ENCODE results near the gene NOL7.

NOL7 gene

DNA sequence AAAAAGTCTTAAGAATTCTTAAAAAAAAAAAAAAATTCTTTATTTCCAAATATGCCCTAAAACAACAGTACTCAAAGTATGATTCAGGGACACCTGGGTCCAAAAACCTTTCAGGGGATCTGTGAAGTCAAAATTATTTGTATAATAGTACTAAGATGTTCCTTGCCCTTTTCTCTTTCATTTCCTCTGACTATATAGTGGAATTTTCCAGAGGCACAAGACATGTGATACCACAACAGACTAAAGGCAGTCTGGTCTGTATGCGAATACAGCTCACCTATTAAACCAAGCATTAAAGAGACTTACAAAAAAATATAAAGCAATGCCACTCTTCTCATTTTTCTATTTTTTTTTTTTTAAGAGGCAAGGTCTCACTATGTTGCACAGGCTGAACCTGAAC lies 15.4 kb downstream of the NOL7 start:
- no peak for TF ChIP-seq POLR2A (IDR thresholded peaks at IDR 0.05; ENCODE audit: extremely low read depth, insufficient read length)
- TF ChIP-seq, protein P1, sequence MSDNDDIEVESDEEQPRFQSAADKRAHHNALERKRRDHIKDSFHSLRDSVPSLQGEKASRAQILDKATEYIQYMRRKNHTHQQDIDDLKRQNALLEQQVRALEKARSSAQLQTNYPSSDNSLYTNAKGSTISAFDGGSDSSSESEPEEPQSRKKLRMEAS (IDR thresholded peaks at IDR 0.05; ENCODE audit: low read depth, low read length) = no peak
- TF ChIP-seq, protein P2, sequence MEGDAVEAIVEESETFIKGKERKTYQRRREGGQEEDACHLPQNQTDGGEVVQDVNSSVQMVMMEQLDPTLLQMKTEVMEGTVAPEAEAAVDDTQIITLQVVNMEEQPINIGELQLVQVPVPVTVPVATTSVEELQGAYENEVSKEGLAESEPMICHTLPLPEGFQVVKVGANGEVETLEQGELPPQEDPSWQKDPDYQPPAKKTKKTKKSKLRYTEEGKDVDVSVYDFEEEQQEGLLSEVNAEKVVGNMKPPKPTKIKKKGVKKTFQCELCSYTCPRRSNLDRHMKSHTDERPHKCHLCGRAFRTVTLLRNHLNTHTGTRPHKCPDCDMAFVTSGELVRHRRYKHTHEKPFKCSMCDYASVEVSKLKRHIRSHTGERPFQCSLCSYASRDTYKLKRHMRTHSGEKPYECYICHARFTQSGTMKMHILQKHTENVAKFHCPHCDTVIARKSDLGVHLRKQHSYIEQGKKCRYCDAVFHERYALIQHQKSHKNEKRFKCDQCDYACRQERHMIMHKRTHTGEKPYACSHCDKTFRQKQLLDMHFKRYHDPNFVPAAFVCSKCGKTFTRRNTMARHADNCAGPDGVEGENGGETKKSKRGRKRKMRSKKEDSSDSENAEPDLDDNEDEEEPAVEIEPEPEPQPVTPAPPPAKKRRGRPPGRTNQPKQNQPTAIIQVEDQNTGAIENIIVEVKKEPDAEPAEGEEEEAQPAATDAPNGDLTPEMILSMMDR (IDR thresholded peaks at IDR 0.05; ENCODE audit: low read depth, low read length) = no peak
- no peak for TF ChIP-seq MYC (IDR thresholded peaks at IDR 0.05; ENCODE audit: low read depth, low read length)
- no peak overlapping the region for H3K4me3 ChIP-seq (ENCODE audit: low read depth, low read length)

DNA sequence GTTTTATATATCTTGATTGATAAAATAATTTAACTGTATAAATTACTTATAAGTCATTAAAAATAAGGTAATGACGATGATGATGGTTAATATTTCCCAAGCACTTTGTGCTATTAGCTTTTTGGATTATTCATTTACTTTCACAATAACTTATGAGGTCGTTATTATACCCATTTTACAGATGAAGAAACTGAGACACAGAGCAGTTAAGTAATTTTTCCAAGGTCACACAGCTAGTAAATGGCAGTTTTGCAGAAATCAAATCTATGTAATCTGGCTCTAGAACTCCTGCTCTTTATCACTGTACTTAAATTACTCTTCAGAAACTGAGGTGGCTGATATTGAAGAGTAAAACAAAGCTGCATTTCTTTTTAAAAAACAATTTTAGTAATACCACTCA lies 18.2 kb downstream of the NOL7 start:
- no peak for TF ChIP-seq MYC (IDR thresholded peaks at IDR 0.05; ENCODE audit: low read depth, low read length)
- no peak for DNase-seq (ENCODE audit: low read depth)
- H3K4me3 ChIP-seq (ENCODE audit: low read depth, low read length) = no peak overlapping the region

More for the DNA sequence above, 15.4 kb downstream of the NOL7 start:
- no peak for DNase-seq (ENCODE audit: low read depth)

DNA sequence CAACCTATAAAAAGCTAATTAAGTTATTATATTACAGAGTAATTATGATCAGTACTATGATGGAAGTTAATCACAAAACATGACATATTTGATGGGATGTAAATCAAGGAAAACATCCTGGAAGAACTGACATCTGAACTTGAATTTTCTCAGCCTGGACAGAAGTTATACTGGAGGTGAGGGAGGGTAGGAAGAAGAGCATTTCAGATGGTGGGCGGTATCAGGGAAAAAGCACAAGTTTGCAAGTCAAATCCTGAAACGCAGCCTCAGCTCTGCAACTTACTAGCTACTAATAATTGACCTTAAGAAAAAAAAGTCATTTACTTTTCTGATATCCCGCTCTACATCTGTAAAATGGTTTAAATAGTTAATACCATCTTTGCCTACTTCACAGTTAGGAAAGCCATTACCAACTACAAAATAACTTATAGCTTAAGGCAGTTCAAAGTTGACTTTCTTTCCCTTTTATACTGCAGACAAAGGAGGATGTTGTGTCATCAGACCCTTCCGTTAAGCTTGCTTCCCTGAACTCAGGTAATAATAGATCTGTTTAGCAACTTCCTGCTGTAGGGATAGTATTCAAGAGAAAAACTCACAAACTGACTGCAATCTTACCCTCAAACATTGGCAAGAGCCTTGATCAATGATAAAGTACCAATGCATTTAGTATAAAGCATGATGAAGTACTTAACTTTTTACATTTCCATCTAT lies 21.0 kb downstream of the NOL7 start:
- peak overlapping the region; percentile 12 for H3K4me3 ChIP-seq (ENCODE audit: low read depth, low read length)
- TF ChIP-seq MYC (IDR thresholded peaks at IDR 0.05; ENCODE audit: low read depth, low read length) = no peak
- TF ChIP-seq, protein P1 (IDR thresholded peaks at IDR 0.05; ENCODE audit: low read depth, low read length) = no peak
- TF ChIP-seq, protein P2 (IDR thresholded peaks at IDR 0.05; ENCODE audit: low read depth, low read length) = no peak
- TF ChIP-seq POLR2A (IDR thresholded peaks at IDR 0.05; ENCODE audit: extremely low read depth, insufficient read length) = no peak
- peak; percentile 78 for DNase-seq (ENCODE audit: low read depth)

DNA sequence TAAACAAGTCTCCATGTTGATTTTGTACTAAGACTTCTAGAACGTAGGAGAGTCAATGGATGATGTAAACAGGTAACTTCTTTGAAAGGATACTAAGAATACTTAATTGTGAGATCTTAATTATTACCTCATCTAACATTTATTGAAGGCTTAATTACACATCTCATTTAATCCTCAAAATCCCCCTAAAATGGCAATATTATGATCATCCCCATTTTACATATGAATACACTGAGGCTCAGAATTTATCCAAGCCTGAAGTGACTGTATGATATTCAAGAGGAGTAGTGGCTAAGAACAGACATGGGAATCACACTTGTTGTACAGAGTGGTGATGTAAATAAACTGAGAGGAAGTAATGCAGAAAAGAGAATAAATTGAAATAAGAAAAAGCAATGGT lies 22.9 kb downstream of the NOL7 start:
- DNase-seq (ENCODE audit: low read depth) = no peak
- TF ChIP-seq, protein P1 (IDR thresholded peaks at IDR 0.05; ENCODE audit: low read depth, low read length) = no peak
- no peak for TF ChIP-seq POLR2A (IDR thresholded peaks at IDR 0.05; ENCODE audit: extremely low read depth, insufficient read length)
- no peak for TF ChIP-seq MYC (IDR thresholded peaks at IDR 0.05; ENCODE audit: low read depth, low read length)
- TF ChIP-seq, protein P2 (IDR thresholded peaks at IDR 0.05; ENCODE audit: low read depth, low read length) = no peak
- H3K4me3 ChIP-seq (ENCODE audit: low read depth, low read length) = no peak overlapping the region

DNA sequence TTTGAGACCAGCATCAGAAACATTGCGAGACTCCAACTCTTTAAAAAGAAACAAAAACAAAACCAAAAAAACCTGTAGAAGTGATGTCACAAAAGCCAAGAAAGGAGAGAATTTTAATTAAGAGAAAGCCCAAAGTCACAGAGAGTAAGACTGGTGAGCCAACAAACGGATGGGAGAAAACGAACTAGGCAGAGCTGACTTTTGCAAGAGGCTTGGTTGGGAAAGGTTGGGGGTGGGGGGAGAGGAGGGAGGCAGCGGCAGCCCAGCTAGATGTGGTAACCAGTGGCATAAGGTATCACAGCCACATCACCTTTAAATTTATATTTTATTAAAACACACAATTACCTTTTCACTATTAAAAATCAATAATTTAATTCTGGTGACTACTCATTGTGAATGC lies 23.5 kb downstream of the NOL7 start:
- no peak overlapping the region for H3K4me3 ChIP-seq (ENCODE audit: low read depth, low read length)
- TF ChIP-seq, protein P1 (IDR thresholded peaks at IDR 0.05; ENCODE audit: low read depth, low read length) = no peak
- TF ChIP-seq POLR2A (IDR thresholded peaks at IDR 0.05; ENCODE audit: extremely low read depth, insufficient read length) = no peak
- TF ChIP-seq, protein P2 (IDR thresholded peaks at IDR 0.05; ENCODE audit: low read depth, low read length) = no peak
- no peak for TF ChIP-seq MYC (IDR thresholded peaks at IDR 0.05; ENCODE audit: low read depth, low read length)
- DNase-seq (ENCODE audit: low read depth) = peak; percentile 84

DNA sequence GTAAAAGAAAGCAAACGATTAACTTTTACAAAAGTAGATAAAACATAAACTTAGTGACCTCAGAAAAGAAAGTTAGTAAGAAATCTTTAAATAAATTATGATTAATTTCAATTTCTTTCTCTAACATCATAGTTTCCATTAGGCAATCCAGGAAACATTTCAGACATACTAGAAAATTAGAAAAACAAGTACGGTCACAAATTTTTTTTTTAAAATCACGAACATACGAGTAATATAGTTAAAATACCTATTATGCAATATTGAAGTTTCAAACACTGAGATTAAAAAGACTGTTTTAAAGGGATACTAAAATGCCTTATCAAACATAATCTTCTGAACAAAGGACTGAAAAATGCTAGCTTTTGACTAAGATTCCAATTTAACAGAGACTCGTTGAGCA lies 26.2 kb downstream of the NOL7 start:
- no peak overlapping the region for H3K4me3 ChIP-seq (ENCODE audit: low read depth, low read length)
- DNase-seq (ENCODE audit: low read depth) = no peak
- TF ChIP-seq, protein P1 (IDR thresholded peaks at IDR 0.05; ENCODE audit: low read depth, low read length) = no peak
- TF ChIP-seq POLR2A (IDR thresholded peaks at IDR 0.05; ENCODE audit: extremely low read depth, insufficient read length) = no peak
- TF ChIP-seq MYC (IDR thresholded peaks at IDR 0.05; ENCODE audit: low read depth, low read length) = no peak
